SK-N-MC (cell line): ENCODE data around the gene PTPRM.
"Not testable (repeated sequence)": the region's sequence is repeated elsewhere in the genome, so short reads cannot be mapped to it uniquely, and the experiment has no call there.

ENCODE experiments used
- EZH2 ChIP-seq: fragments of 200-600 bp; sonication (generic); IDR thresholded peaks from one replicate; pipeline ENCODE4 v1.6.1; 2017; ENCODE audit warnings: antibody characterized with exemption
- FOXP2 ChIP-seq: optimal IDR thresholded peaks from 2 replicates; pipeline ENCODE3; 2011; ENCODE audit warnings: mild to moderate bottlenecking, moderate library complexity; ENCODE audit not compliant: insufficient read depth; ENCODE audit errors: extremely low read length, control extremely low read depth

- not testable (repeated sequence) for TF ChIP-seq EZH2, FOXP2
Measured at GRCh38 chr18:8446936-8447335, 879.8 kb downstream of the PTPRM start.
